IMR-90 (cell line): ENCODE results near the gene TAS2R50. TPM values are rescaled to one million over a fixed set of nuclear protein-coding genes. Genes with fewer than 3 reads are reported as not detected.

ENCODE experiments used
- ATAC-seq: fragments of 200-7000 bp; cut with Tn5 transposase; 2 replicates; pipeline ENCODE4 v1.9.1; 2020; ENCODE audit warnings: low read depth, mild to moderate bottlenecking, moderate library complexity
- BruUV-seq: library from RNA; stranded (reverse); fragments of 400-500 nt; replicated peaks from 2 replicates; lab custom pipeline; 2021; lab: Mats Ljungman, UMichigan
- CTCF ChIA-PET: fragments of 300-600 bp; formaldehyde crosslinking; extraction: SDS; loops from one replicate; lab custom pipeline; 2021; ENCODE audit warnings: antibody characterized with exemption; lab: Yijun Ruan, JAX
- POLR2A ChIA-PET: fragments of 300-600 bp; sonication (Branson Sonifier 250); formaldehyde crosslinking; loops from one replicate; lab custom pipeline; 2022; ENCODE audit warnings: antibody characterized with exemption; ENCODE audit not compliant: unreplicated experiment; lab: Charles Lee
- DNase-seq: peaks from one replicate; pipeline ENCODE4 v3.0.0; 2013
- H2AFZ ChIP-seq: replicated peaks from 2 replicates; pipeline ENCODE3; 2013; ENCODE audit warnings: low read length, mild to moderate bottlenecking; ENCODE audit not compliant: poor library complexity
- H2AK5ac ChIP-seq: 2 replicates; pipeline ENCODE4 v1.6.1; 2013; ENCODE audit warnings: low read depth, low read length, inconsistent platforms
- H2AK9ac ChIP-seq: replicated peaks from 2 replicates; pipeline ENCODE3; 2013; ENCODE audit warnings: mild to moderate bottlenecking, low read depth, low read length, moderate library complexity; ENCODE audit not compliant: poor library complexity
- H2BK120ac ChIP-seq: 2 replicates; pipeline ENCODE4 v1.6.1; 2013; ENCODE audit warnings: low read depth, low read length, inconsistent platforms
- H2BK15ac ChIP-seq: 3 replicates; pipeline ENCODE4 v1.6.1; 2013; ENCODE audit warnings: low read depth, low read length, inconsistent platforms
- H2BK20ac ChIP-seq: 2 replicates; pipeline ENCODE4 v1.6.1; 2013; ENCODE audit warnings: low read depth, mild to moderate bottlenecking, inconsistent platforms, low read length, moderate library complexity
- H2BK5ac ChIP-seq: 2 replicates; pipeline ENCODE4 v1.6.1; 2013; ENCODE audit warnings: mild to moderate bottlenecking, low read depth, low read length, inconsistent platforms; ENCODE audit not compliant: poor library complexity, severe bottlenecking
- H3K14ac ChIP-seq: replicated peaks from 2 replicates; pipeline ENCODE4 v1.6.1; 2013; ENCODE audit warnings: low read depth, low read length, inconsistent platforms
- H3K18ac ChIP-seq: 2 replicates; pipeline ENCODE4 v1.6.1; 2013; ENCODE audit warnings: low read depth, low read length, control low read depth
- H3K23ac ChIP-seq: 2 replicates; pipeline ENCODE4 v1.6.1; 2013; ENCODE audit warnings: low read depth, low read length, inconsistent platforms
- H3K27ac ChIP-seq: 2 replicates; pipeline ENCODE4 v1.5.1; 2013; ENCODE audit warnings: mild to moderate bottlenecking, control low read depth, low read length; ENCODE audit not compliant: insufficient read depth
- H3K27me3 ChIP-seq: 2 replicates; pipeline ENCODE4 v1.6.1; 2013; ENCODE audit warnings: low read length; ENCODE audit not compliant: control insufficient read depth, insufficient read depth
- H3K36me3 ChIP-seq: 2 replicates; pipeline ENCODE4 v1.6.1; 2013; ENCODE audit warnings: low read length, mixed read lengths; ENCODE audit not compliant: control insufficient read depth, insufficient read depth
- H3K4ac ChIP-seq: 2 replicates; pipeline ENCODE4 v1.6.1; 2013; ENCODE audit warnings: low read depth, low read length, inconsistent platforms
- H3K4me1 ChIP-seq: 2 replicates; pipeline ENCODE4 v1.6.1; 2013; ENCODE audit warnings: low read length, mixed read lengths; ENCODE audit not compliant: control insufficient read depth, insufficient read depth
- H3K4me2 ChIP-seq: 2 replicates; pipeline ENCODE4 v1.6.1; 2013; ENCODE audit warnings: low read depth, mild to moderate bottlenecking, control low read depth, low read length, moderate library complexity
- H3K4me3 ChIP-seq: 2 replicates; pipeline ENCODE4 v1.5.1; 2013; ENCODE audit warnings: low read depth, mild to moderate bottlenecking, control low read depth, low read length, moderate library complexity; ENCODE audit not compliant: insufficient read depth
- H3K56ac ChIP-seq: 2 replicates; pipeline ENCODE4 v1.6.1; 2013; ENCODE audit warnings: low read length, inconsistent platforms; ENCODE audit not compliant: insufficient read depth; ENCODE audit errors: extremely low read depth
- H3K79me1 ChIP-seq, 2 experiments: 2 replicates each; pipeline ENCODE4 v1.6.1; 2013; ENCODE audit warnings: low read length in 2 of 2, inconsistent platforms in 1 of 2, low read depth in 1 of 2
- H3K9ac ChIP-seq: 2 replicates; pipeline ENCODE4 v1.6.1; 2013; ENCODE audit warnings: low read depth, low read length, control low read depth
- H3K9me1 ChIP-seq: 2 replicates; pipeline ENCODE4 v1.6.1; 2013; ENCODE audit warnings: low read length, inconsistent platforms; ENCODE audit not compliant: insufficient read depth
- H3K9me3 ChIP-seq: 2 replicates; pipeline ENCODE4 v1.6.1; 2013; ENCODE audit warnings: low read length; ENCODE audit not compliant: control insufficient read depth, insufficient read depth
- H4K20me1 ChIP-seq: 2 replicates; pipeline ENCODE4 v1.6.1; 2013; ENCODE audit warnings: low read length, inconsistent platforms; ENCODE audit not compliant: insufficient read depth
- H4K5ac ChIP-seq: 2 replicates; pipeline ENCODE4 v1.6.1; 2013; ENCODE audit warnings: mild to moderate bottlenecking, low read depth, low read length, control low read depth
- H4K8ac ChIP-seq, 2 experiments: 2 replicates each; pipeline ENCODE4 v1.6.1; 2013; ENCODE audit warnings: low read depth in 2 of 2, low read length in 2 of 2, control low read depth in 1 of 2, inconsistent platforms in 1 of 2
- H4K91ac ChIP-seq: 2 replicates; pipeline ENCODE4 v1.6.1; 2013; ENCODE audit warnings: low read depth, low read length, inconsistent platforms; ENCODE audit not compliant: insufficient read depth
- BHLHE40 ChIP-seq: fragments of 150-350 bp; IDR thresholded peaks from 2 replicates; pipeline ENCODE4 v1.6.1; 2016; ENCODE audit warnings: mild to moderate bottlenecking, low read depth, low read length
- RCOR1 ChIP-seq: IDR thresholded peaks from 2 replicates; pipeline ENCODE4 v1.6.1; 2012; ENCODE audit warnings: mild to moderate bottlenecking, low read length, improper control_type of control experiment; ENCODE audit not compliant: insufficient replicate concordance
- SMC3 ChIP-seq: fragments of 150-350 bp; IDR thresholded peaks from 2 replicates; pipeline ENCODE4 v1.6.1; 2016; ENCODE audit warnings: low read depth, mild to moderate bottlenecking, antibody characterized with exemption, low read length, moderate library complexity
- dilution Hi-C: fragments of 300-500 bp; cut with HindIII; formaldehyde crosslinking; loops from one replicate; pipeline ENCODE4 v1.14.3; 2018; ENCODE audit warnings: low sequenced_read_pairs; ENCODE audit not compliant: unreplicated experiment
- in situ Hi-C: fragments of 300-500 bp; cut with MboI; formaldehyde crosslinking; loops from 3 replicates; pipeline ENCODE4 v1.14.3; 2019; ENCODE audit warnings: low sequenced_read_pairs, inconsistent platforms, mixed read lengths
- intact Hi-C: fragments of 100-400 bp; cut with micrococcal nuclease; formaldehyde crosslinking; loops from 2 replicates; pipeline ENCODE4 v1.10.0; 2022
- polyA plus RNA-seq, 3 experiments: library from polyadenylated mRNA; depleted of rRNA; stranded (reverse); fragments of >200 nt; gene quantifications; 2 replicates each; pipeline ENCODE4 v1.2.3, GENCODE V29; 2012; ENCODE audit warnings: low replicate concordance in 1 of 3
- total RNA-seq: library from RNA; depleted of rRNA; stranded (reverse); fragments of >200 nt; gene quantifications from 2 replicates; pipeline ENCODE4 v1.2.3, GENCODE V29; 2012
- TF ChIP-seq, protein P1 (sequence below): fragments of 150-350 bp; IDR thresholded peaks from 2 replicates; pipeline ENCODE4 v1.6.1; 2017; ENCODE audit warnings: mild to moderate bottlenecking, antibody characterized with exemption, low read length, low read depth
- TF ChIP-seq, protein P2 (sequence below): conservative IDR thresholded peaks from 2 replicates; pipeline ENCODE4 v1.5.1; 2012; ENCODE audit warnings: mild to moderate bottlenecking, low read depth, low read length, improper control_type of control experiment

Gene TAS2R50
- total and polyA plus RNA-seq, 2 of the 4 experiments (the other 2 are of a cell fraction), result 2.3 TPM; not detected in 1

DNA sequence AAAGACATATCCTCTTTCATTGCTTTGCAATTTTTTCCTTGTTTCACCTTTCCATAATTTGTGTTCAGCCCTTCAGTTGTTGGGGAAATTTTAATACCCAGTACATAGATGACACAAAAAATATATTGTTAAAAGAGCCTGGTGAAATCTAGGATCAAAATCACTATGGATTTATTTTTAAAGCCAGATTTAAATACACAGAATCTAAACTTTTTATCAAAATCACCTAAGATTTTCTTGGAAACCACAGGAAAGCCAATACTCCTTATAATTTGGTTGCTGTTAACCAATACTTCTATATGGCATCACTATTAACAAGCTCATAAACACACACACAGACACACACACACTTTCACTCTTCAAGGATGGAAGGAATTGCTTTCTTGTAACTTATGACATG is 11.5 kb upstream of the TAS2R50 start, which contains the start of gene TAS2R20:
Gene TAS2R20, minus strand, starts transcription at position 101 of the 400 bp plus-strand sequence. CDS start 429 bp downstream, outside the sequence.
- CTCF ChIA-PET, result no interaction called here
- Histone ChIP-seq H2BK15ac (no peak within 1 kb of the TSS), H3K27ac (no peak within 1 kb of the TSS), H3K9me3 (no peaks in the 10 kb centered on the region), H3K23ac (no peak within 1 kb of the TSS), H3K4me3 (no peak within 1 kb of the TSS), H3K4me1 (no peaks in the 10 kb centered on the region), H3K4me2 (no peak within 1 kb of the TSS), H2AFZ (no peak within 1 kb of the TSS), H2BK120ac (no peak within 1 kb of the TSS), H3K9ac (no peak within 1 kb of the TSS), H4K5ac (no peak within 1 kb of the TSS), H3K36me3 (peaks cover 6% of the 10 kb centered on the region; the same call in 1 of the 2 replicates), H4K8ac (no peak within 1 kb of the TSS), H3K18ac (no peak within 1 kb of the TSS), H2BK20ac (no peak within 1 kb of the TSS), H3K27me3 (no peaks in the 10 kb centered on the region), H4K20me1 (no peaks in the 10 kb centered on the region), H2AK5ac (no peak within 1 kb of the TSS), H3K9me1 (no peaks in the 10 kb centered on the region), H2BK5ac (no peak within 1 kb of the TSS), H3K4ac (no peak within 1 kb of the TSS), H3K56ac (no peak within 1 kb of the TSS), H3K14ac (no peak within 1 kb of the TSS), H3K79me1 (no peaks in the 10 kb centered on the region; a peak in 2 of 4 replicates), H4K91ac (no peak within 1 kb of the TSS), H2AK9ac (no peak within 1 kb of the TSS)
- in situ Hi-C loops, result no loop called here
- intact Hi-C loops, result no loop called here
- TF ChIP-seq, protein P1, sequence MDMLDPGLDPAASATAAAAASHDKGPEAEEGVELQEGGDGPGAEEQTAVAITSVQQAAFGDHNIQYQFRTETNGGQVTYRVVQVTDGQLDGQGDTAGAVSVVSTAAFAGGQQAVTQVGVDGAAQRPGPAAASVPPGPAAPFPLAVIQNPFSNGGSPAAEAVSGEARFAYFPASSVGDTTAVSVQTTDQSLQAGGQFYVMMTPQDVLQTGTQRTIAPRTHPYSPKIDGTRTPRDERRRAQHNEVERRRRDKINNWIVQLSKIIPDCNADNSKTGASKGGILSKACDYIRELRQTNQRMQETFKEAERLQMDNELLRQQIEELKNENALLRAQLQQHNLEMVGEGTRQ, result no peak
- TF ChIP-seq, protein P2, sequence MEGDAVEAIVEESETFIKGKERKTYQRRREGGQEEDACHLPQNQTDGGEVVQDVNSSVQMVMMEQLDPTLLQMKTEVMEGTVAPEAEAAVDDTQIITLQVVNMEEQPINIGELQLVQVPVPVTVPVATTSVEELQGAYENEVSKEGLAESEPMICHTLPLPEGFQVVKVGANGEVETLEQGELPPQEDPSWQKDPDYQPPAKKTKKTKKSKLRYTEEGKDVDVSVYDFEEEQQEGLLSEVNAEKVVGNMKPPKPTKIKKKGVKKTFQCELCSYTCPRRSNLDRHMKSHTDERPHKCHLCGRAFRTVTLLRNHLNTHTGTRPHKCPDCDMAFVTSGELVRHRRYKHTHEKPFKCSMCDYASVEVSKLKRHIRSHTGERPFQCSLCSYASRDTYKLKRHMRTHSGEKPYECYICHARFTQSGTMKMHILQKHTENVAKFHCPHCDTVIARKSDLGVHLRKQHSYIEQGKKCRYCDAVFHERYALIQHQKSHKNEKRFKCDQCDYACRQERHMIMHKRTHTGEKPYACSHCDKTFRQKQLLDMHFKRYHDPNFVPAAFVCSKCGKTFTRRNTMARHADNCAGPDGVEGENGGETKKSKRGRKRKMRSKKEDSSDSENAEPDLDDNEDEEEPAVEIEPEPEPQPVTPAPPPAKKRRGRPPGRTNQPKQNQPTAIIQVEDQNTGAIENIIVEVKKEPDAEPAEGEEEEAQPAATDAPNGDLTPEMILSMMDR, result no peak
- TF ChIP-seq BHLHE40 (no peak), SMC3 (no peak), RCOR1 (no peak)
- ATAC-seq (no peak), DNase-seq (no peak)
- POLR2A ChIA-PET, result no interaction called here
- no TSS peak for BruUV-seq
- dilution Hi-C loops, result no loop called here
